Stimulated activated naive B cell treated with anti-CD40 and anti-IgM and Interleukin-4, amounts not matched to agents 10 μg/mL and 1 μg/mL and 100 μg/mL, for 72 hours (primary cell): ENCODE measurements around the gene CIITA.
"Not testable (repeated sequence)": the region's sequence is repeated elsewhere in the genome, so short reads cannot be mapped to it uniquely, and the experiment has no call there.

Experiments
- ATAC-seq, 2 donors: fragments of 150-1000 bp; cut with Tn5 transposase; replicated peaks; 2 replicates each; pipeline ENCODE4 v1.10.0; 2021; ENCODE audit warnings: moderate library complexity in 1 of 2
- DNase-seq: peaks from one replicate; pipeline ENCODE4 v3.0.0; 2021
- H3K27ac Mint-ChIP-seq: one replicate; pipeline ENCODE4 v1.8.0; 2022; ENCODE audit warnings: mild to moderate bottlenecking, mixed read lengths
- H3K27me3 Mint-ChIP-seq, 2 donors: one replicate each; pipeline ENCODE4 v1.8.0; 2022; ENCODE audit warnings: mixed read lengths in 2 of 2
- H3K36me3 Mint-ChIP-seq, 2 donors: one replicate each; pipeline ENCODE4 v1.8.0; 2022; ENCODE audit warnings: mixed read lengths in 2 of 2, mild to moderate bottlenecking in 1 of 2
- H3K4me1 Mint-ChIP-seq, 2 donors: one replicate each; pipeline ENCODE4 v1.8.0; 2022; ENCODE audit warnings: mixed read lengths in 2 of 2, mild to moderate bottlenecking in 1 of 2
- H3K4me3 Mint-ChIP-seq, 2 donors: one replicate each; pipeline ENCODE4 v1.8.0; 2022; ENCODE audit warnings: mild to moderate bottlenecking in 2 of 2, mixed read lengths in 2 of 2, moderate library complexity in 1 of 2
- H3K9me3 Mint-ChIP-seq, 2 donors: one replicate each; pipeline ENCODE4 v1.8.0; 2022; ENCODE audit warnings: mixed read lengths in 2 of 2, mild to moderate bottlenecking in 1 of 2

The CIITA gene

GRCh38 chr16:10964891-10965326 is 87.9 kb downstream of the CIITA start:
- peak; percentile 65 for DNase-seq
- peak overlapping the region; percentile 56 to 61 for H3K4me3 Mint-ChIP-seq
- ATAC-seq: peak; percentile 60 to 72
- H3K36me3 Mint-ChIP-seq: peaks cover 73 to 93% of the 10 kb centered on the region in 2 donors
- peaks cover 51 to 94% of the 10 kb centered on the region in 2 donors for H3K4me1 Mint-ChIP-seq
- peak overlapping the region; percentile 100 for H3K27ac Mint-ChIP-seq
- no peaks in the 10 kb centered on the region for H3K27me3 Mint-ChIP-seq
- peaks cover 6 to 8% of the 10 kb centered on the region in 2 donors for H3K9me3 Mint-ChIP-seq

GRCh38 chr16:10965440-10966061 is 88.5 kb downstream of the CIITA start:
- peaks cover 51 to 94% of the 10 kb centered on the region in 2 donors for H3K4me1 Mint-ChIP-seq
- peaks cover 6 to 8% of the 10 kb centered on the region in 2 donors for H3K9me3 Mint-ChIP-seq
- peak overlapping the region; percentile 61 to 76 for H3K4me3 Mint-ChIP-seq
- H3K27me3 Mint-ChIP-seq: no peaks in the 10 kb centered on the region
- H3K36me3 Mint-ChIP-seq: peaks cover 73 to 93% of the 10 kb centered on the region in 2 donors
- peak overlapping the region; percentile 100 for H3K27ac Mint-ChIP-seq
- DNase-seq: peak; percentile 88
- peak; percentile 79 to 86 for ATAC-seq

GRCh38 chr16:10966129-10966528 is 89.1 kb downstream of the CIITA start:
- Mint-ChIP-seq H3K27me3 (no peaks in the 10 kb centered on the region), H3K36me3 (peaks cover 74 to 93% of the 10 kb centered on the region in 2 donors), H3K4me1 (peaks cover 55 to 94% of the 10 kb centered on the region in 2 donors), H3K27ac (peak overlapping the region; percentile 100), H3K4me3 (peak overlapping the region; percentile 61 to 76), H3K9me3 (peaks cover 6 to 8% of the 10 kb centered on the region in 2 donors)
- DNase-seq (no peak), ATAC-seq (no peak)

DNA sequence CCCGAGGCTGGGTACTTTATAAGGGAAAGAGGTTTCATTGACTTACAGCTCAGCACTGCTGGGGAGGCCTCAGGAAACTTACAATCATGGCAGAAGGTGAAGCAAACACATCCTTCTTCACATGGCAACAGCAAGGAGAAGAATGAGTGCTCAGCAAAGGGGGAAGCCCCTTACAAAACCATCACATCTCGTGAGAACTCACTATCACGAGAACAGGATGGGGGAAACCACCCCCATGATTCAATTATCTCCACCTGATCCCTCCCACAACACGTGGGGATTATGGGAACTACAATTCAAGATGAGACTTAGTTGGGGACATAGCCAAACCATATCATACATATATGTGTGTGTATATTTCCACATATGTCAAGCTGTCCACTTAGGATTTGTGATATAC is 89.6 kb downstream of the CIITA start:
- not testable (repeated sequence) for ATAC-seq, H3K27me3 Mint-ChIP-seq, H3K9me3 Mint-ChIP-seq
- peaks cover 54 to 94% of the 10 kb centered on the region in 2 donors for H3K4me1 Mint-ChIP-seq
- H3K4me3 Mint-ChIP-seq: peak overlapping the region in 1 of 2 donors; percentile 3
- H3K27ac Mint-ChIP-seq: peak overlapping the region; percentile 100
- peaks cover 73 to 93% of the 10 kb centered on the region in 2 donors for H3K36me3 Mint-ChIP-seq
- peak; percentile 66 for DNase-seq

DNA sequence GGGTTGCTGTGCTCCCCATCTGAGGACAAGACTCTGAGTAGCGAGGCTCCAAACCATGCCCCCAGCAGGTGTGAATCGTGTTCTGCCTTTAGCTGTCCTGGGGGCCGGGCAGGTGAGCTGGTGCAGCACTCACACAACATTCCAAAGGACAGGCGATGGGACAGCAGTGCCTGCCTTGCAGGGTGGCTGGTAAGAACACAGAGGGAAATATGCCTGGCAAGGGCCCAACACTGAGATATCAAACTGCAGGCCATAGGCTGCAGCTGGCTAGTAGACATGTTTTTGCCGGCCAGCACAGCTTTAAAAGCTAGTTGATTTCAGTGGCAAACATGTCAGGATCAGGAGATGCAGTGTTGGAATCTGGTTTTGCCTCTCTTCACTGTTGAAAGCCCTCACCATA is 91.0 kb downstream of the CIITA start:
- no peak overlapping the region for H3K4me3 Mint-ChIP-seq
- H3K9me3 Mint-ChIP-seq: peaks cover 6 to 8% of the 10 kb centered on the region in 2 donors
- H3K4me1 Mint-ChIP-seq: peaks cover 60 to 97% of the 10 kb centered on the region in 2 donors
- ATAC-seq: no peak
- peak overlapping the region; percentile 84 for H3K27ac Mint-ChIP-seq
- H3K36me3 Mint-ChIP-seq: peaks cover 67 to 91% of the 10 kb centered on the region in 2 donors
- H3K27me3 Mint-ChIP-seq: no peaks in the 10 kb centered on the region
- no peak for DNase-seq

GRCh38 chr16:10968498-10968897 is 91.5 kb downstream of the CIITA start:
- H3K36me3 Mint-ChIP-seq: peaks cover 67 to 91% of the 10 kb centered on the region in 2 donors
- H3K27me3 Mint-ChIP-seq: no peaks in the 10 kb centered on the region
- DNase-seq (no peak), ATAC-seq (no peak)
- no peak overlapping the region for H3K4me3 Mint-ChIP-seq
- H3K4me1 Mint-ChIP-seq: peaks cover 60 to 97% of the 10 kb centered on the region in 2 donors
- H3K27ac Mint-ChIP-seq: peak overlapping the region; percentile 84
- H3K9me3 Mint-ChIP-seq: peaks cover 6 to 8% of the 10 kb centered on the region in 2 donors

- Mint-ChIP-seq H3K36me3 (peaks cover 60 to 85% of the 10 kb centered on the region in 2 donors), H3K27ac (peak overlapping the region; percentile 25), H3K4me1 (peaks cover 55 to 90% of the 10 kb centered on the region in 2 donors), H3K27me3 (no peaks in the 10 kb centered on the region), H3K9me3 (peaks cover 6 to 8% of the 10 kb centered on the region in 2 donors), H3K4me3 (no peak overlapping the region)
- ATAC-seq (no peak), DNase-seq (no peak)
These were observed 92.6 kb downstream of the CIITA start for GRCh38 chr16:10969615-10970014.

- no peak overlapping the region for H3K4me3 Mint-ChIP-seq
- H3K36me3 Mint-ChIP-seq: peaks cover 60 to 86% of the 10 kb centered on the region in 2 donors
- peak overlapping the region; percentile 84 for H3K27ac Mint-ChIP-seq
These were observed 93.1 kb downstream of the CIITA start for GRCh38 chr16:10970065-10970464.

DNA sequence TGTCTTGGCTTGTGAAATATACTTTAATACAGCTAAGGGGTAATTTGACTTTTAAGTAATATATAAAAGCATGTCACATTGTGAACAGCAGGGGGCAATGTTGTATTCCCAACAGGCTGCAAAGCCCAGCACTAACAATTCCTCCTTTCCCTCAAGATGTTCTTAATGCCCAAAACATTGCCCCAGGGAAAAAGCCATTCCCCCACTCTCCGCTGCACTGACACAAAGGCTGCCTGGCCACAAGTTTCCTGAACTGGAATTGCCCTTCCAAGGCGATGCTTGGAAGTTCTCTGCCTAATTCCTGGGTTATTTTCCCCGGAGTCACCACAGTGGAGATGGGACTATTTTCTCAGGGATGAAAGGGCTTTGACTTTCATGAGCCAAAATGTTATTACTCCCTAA is 94.6 kb downstream of the CIITA start:
- H3K36me3 Mint-ChIP-seq: peaks cover 47 to 76% of the 10 kb centered on the region in 2 donors
- peak; percentile 42 to 55 for ATAC-seq
- H3K27me3 Mint-ChIP-seq: no peaks in the 10 kb centered on the region
- H3K4me3 Mint-ChIP-seq: no peak overlapping the region
- H3K27ac Mint-ChIP-seq: no peak overlapping the region
- DNase-seq: no peak
- H3K4me1 Mint-ChIP-seq: peaks cover 40 to 74% of the 10 kb centered on the region in 2 donors
- no peaks in the 10 kb centered on the region for H3K9me3 Mint-ChIP-seq

More at GRCh38 chr16:10970065-10970464, 93.1 kb downstream of the CIITA start:
- ATAC-seq (no peak), DNase-seq (no peak)
- Mint-ChIP-seq H3K9me3 (peaks cover 6 to 8% of the 10 kb centered on the region in 2 donors), H3K27me3 (no peaks in the 10 kb centered on the region), H3K4me1 (peaks cover 53 to 89% of the 10 kb centered on the region in 2 donors)

DNA sequence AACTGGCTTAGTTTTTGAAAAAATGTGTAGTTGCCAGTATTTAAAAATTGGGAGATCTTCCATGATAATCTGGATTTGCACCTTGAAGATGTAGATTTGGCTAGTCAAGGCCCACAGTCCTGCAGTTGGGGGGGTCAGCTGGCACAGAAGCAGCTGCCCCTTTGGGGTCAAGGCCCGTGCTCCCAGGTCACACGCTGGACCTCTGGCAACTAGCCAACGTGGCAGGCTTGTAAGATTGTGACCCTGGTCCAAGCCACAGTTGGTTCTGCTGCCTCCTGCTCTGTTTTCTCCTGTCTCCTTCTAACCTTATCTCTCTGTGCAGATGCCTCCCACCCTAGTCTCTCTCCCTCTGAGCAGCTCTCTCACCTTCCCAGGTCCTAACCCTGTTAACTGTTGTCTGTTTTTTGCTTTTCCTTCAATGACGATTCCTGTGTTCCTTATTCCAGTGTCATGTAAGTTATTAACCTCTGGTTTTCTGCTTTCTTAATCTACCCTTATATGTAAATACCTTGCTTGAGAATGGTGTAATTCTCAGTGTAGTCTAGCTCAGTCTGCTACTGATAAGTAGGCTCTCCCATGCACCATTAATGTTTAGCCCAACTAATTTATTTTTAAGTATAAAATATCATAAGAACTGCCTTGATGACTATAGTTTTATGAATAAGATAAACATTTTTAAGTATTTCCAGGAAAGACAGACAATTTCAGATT is 95.3 kb downstream of the CIITA start:
- H3K4me3 Mint-ChIP-seq: peak overlapping the region in 1 of 2 donors; percentile 10
- H3K4me1 Mint-ChIP-seq: peaks cover 39 to 67% of the 10 kb centered on the region in 2 donors
- peak overlapping the region; percentile 75 for H3K27ac Mint-ChIP-seq
- no peak for DNase-seq
- peaks cover 43 to 76% of the 10 kb centered on the region in 2 donors for H3K36me3 Mint-ChIP-seq
- H3K9me3 Mint-ChIP-seq: no peaks in the 10 kb centered on the region
- ATAC-seq: peak in 1 of 2 donors; percentile 16
- no peaks in the 10 kb centered on the region for H3K27me3 Mint-ChIP-seq

DNA sequence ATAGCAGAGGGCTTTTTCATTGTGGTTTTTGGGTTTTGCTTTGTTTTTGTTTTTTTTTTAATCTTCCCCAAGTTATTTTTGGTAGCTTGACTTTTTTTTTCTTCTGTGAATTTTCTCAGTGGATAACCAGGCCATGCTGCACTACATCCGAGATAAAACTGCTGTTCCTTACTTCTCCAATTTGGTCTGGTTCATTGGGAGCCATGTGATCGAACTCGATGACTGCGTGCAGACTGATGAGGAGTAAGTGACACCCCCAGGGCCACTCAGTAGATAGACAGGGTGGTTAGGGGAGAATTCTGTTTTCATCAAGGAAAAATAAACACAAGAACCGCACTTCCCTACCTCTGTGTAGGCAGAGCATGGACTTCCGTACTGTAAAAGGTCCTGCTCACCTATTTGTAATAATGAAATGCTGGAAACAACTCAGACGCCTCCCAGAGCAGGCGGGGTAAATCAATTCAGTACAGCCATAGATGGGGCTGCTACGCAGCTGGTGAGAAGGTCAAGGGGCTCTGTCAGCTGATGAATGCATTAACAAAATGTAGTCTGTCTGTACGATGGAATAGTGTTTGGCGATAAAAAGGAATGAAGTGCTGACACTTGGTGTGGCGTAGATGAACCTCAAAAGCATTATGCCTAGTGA is 95.9 kb downstream of the CIITA start:
- Mint-ChIP-seq H3K27me3 (no peaks in the 10 kb centered on the region), H3K4me3 (no peak overlapping the region), H3K27ac (peak overlapping the region; percentile 81), H3K4me1 (peaks cover 38 to 67% of the 10 kb centered on the region in 2 donors), H3K9me3 (no peaks in the 10 kb centered on the region), H3K36me3 (peaks cover 47 to 76% of the 10 kb centered on the region in 2 donors)
- ATAC-seq: no peak
- no peak for DNase-seq

DNA sequence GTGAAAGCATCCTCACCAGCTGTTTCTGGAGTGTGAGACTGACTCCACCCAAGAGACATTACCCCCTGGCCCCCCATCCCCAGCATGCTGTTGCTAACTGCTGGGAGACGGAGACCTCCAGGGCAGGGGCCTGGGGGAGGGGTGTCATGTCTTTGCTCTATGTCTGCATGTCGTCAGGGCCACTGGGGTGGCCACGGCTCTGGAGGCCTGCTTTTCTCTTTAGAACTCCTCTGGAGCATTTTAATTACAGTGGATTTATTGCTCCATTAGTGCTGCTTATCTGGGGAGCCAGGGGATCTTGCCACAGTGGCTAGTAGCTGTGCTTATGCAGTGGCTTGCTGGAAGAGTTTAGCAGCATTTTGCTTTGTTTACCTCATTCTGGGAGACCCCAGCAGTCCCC is 99.6 kb downstream of the CIITA start:
- Mint-ChIP-seq H3K27ac (peak overlapping the region; percentile 25), H3K36me3 (peaks cover 53 to 75% of the 10 kb centered on the region in 2 donors), H3K4me3 (no peak overlapping the region), H3K27me3 (no peaks in the 10 kb centered on the region), H3K4me1 (peaks cover 28 to 46% of the 10 kb centered on the region in 2 donors), H3K9me3 (no peaks in the 10 kb centered on the region)
- ATAC-seq: no peak
- no peak for DNase-seq

DNA sequence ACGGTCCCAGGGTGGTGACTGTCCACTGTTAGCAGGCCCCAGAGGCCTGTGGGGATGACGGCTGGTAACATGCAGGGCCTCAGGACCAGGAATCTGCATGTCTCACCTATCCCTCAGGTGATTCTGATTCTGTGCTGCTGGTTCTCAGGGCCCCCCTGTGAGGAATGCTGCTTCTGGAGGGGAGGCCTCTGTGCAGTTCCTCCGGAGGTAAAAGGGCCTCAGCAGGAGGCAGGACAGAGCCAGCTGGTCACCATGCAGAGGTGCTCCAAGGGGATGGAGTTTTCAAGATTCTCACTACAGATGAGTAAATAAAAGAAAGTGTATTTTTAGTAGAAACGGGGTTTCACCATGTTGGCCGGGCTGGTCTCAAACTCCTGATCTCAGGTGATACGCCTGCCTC is 101.1 kb downstream of the CIITA start:
- peak overlapping the region; percentile 68 for H3K27ac Mint-ChIP-seq
- H3K36me3 Mint-ChIP-seq: peaks cover 58 to 78% of the 10 kb centered on the region in 2 donors
- H3K9me3 Mint-ChIP-seq: no peaks in the 10 kb centered on the region
- H3K4me1 Mint-ChIP-seq: peaks cover 30 to 46% of the 10 kb centered on the region in 2 donors
- no peak overlapping the region for H3K4me3 Mint-ChIP-seq
- DNase-seq (no peak), ATAC-seq (no peak)
- H3K27me3 Mint-ChIP-seq: no peaks in the 10 kb centered on the region

GRCh38 chr16:10978871-10979446 is 102.0 kb downstream of the CIITA start:
- no peaks in the 10 kb centered on the region for H3K9me3 Mint-ChIP-seq
- H3K36me3 Mint-ChIP-seq: peaks cover 58 to 80% of the 10 kb centered on the region in 2 donors
- no peak overlapping the region for H3K4me3 Mint-ChIP-seq
- peaks cover 31 to 50% of the 10 kb centered on the region in 2 donors for H3K4me1 Mint-ChIP-seq
- DNase-seq (no peak), ATAC-seq (no peak)
- H3K27ac Mint-ChIP-seq: peak overlapping the region; percentile 73
- no peaks in the 10 kb centered on the region for H3K27me3 Mint-ChIP-seq
